Measurements from ENCODE around the gene SLK. TPM values are rescaled to one million over a fixed set of nuclear protein-coding genes. Genes with fewer than 3 reads are reported as not detected.

Gene SLK
- 57.3 and 71.9 TPM in 2 replicates for total RNA-seq (2022)
- Bru-seq, nascent RNA = percentile 93 among the genes with signal in this experiment
- BruChase-seq, experiment 1, labeled RNA remaining after a 6-hour chase = percentile 96 among the genes with signal in this experiment
- percentile 94 among the genes with signal in this experiment for BruChase-seq, experiment 2, labeled RNA remaining after a 2-hour chase
- long read RNA-seq, full-length matches to known transcripts = 180 of 210 reads
- long read RNA-seq, partial matches to known transcripts = 15 of 210 reads
- long read RNA-seq, other reads (novel, unspliced or antisense) = 15 of 210 reads

DNA sequence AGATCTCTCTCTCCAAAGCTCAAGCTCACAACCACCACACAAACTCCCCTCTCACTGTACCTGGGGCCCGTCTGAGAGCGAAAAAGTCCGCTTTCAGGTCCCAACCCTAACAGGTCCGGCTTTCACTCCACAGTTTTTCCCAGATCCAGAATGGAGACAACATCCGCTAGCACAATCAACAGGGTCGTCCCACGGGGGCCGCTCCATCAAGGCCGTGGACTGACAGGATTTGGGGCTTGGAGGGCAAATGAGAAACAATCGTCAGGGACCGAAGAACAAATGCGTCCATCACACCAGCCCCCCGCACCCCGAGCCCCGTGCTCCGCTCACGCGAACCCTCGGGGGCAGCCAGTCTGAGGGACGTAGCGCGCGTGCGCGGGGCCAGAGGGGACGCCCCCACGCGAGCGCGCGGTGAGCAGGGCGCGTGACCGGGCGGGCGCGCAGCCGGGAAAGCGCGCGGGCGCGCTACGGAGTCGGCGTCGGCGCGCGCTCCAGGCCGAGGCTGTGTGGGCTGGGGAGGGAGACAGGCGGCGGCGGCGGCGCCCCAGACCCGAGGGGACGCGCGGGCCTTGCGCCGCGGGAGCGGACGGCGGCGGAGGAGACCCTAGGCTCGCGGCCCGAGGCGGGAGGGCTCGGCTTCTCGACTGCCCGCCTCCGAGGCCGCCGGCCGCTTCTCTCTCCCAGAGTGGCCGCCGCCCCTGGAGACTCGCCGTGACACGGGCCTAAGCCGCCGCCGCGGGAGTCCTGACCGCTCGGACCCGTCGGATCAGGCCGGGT, at the start of gene SLK:
Gene SLK (plus strand): TSS at position 470 of the 777 bp plus-strand sequence. CDS start 606 bp downstream, outside the sequence.
- H3K9me3 Mint-ChIP-seq (ENCODE audit: unreplicated experiment) = no peaks in the 10 kb centered on the region
- no peaks in the 10 kb centered on the region for H3K4me1 Mint-ChIP-seq (ENCODE audit: insufficient read depth, unreplicated experiment)
- DNase-seq (ENCODE audit: unreplicated experiment) = peak; percentile 75
- H3K27me3 Mint-ChIP-seq (ENCODE audit: insufficient read depth, unreplicated experiment) = no peaks in the 10 kb centered on the region
- H3K36me3 Mint-ChIP-seq (ENCODE audit: insufficient read depth, unreplicated experiment) = peaks cover under 1% of the 10 kb centered on the region
- no TSS peak for BruUV-seq (replicated peaks)
- intact Hi-C loops (cut with micrococcal nuclease) = no loop called here
- peak within 1 kb of the TSS; percentile 89 for H3K4me3 Mint-ChIP-seq (ENCODE audit: unreplicated experiment)
- TF ChIP-seq CTCF (IDR thresholded peaks at IDR 0.05; ENCODE audit: unreplicated experiment) = no peak
- H3K27ac Mint-ChIP-seq (ENCODE audit: low read depth, unreplicated experiment) = peak within 1 kb of the TSS; percentile 96
- POLR2A ChIA-PET = interaction anchor here (0.6 to 7.5 kb wide), 26 partner anchors 9 to 305 kb away, joined by 3 to 158 read pairs (median 4); partner anchors contain the start of genes SFR1 and STN1
- CTCF ChIA-PET = interaction anchor here (1.3 to 1.6 kb wide), 3 partner anchors 77 to 184 kb away, joined by 4 to 5 read pairs (median 4); no protein-coding TSS in a partner anchor

DNA sequence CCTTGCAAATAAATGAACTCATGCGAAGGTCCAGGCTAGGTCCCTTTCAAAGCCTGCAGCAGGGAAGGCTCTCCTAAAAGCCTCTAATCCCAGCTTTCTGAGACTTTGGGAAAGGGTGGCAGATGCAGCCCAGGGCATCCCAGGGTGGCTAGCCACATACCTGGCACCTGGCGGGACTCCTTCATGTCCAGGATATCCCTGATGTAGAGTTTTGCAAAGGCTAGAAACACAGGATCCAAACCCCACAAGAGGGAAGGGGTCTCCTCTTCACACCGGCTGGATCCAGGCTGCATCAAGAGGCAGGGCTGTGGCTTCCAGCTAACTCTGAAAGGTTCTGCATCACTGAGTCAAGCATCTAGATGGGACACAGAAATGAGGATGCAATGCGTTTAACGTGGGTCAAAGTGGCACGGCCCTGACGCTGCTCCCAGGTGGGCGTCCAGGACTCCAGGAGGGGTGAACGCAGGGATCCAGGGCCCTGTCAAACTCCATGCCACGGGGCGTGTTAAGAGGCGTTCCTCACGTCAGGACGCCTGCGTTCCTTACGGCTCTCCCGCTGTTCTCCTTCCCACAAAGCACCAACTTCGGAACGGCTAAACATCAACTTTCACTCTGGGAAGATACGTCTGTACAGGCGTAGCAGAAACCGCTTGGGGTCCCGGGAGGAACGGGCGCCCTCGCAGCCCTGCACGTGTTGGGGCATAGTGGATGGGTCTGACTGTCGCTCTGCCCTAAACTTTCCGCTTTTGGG, 49.5 kb upstream of the SLK start:
- ChIA-PET CTCF (interaction anchor here (0.7 to 2.5 kb wide), 5 partner anchors 17 to 205 kb away, joined by 3 to 13 read pairs (median 8); no protein-coding TSS in a partner anchor), POLR2A (interaction anchor here (0.6 to 6.5 kb wide), 23 partner anchors 9 to 204 kb away, joined by 3 to 158 read pairs (median 6); partner anchors contain the start of genes SFR1 and SLK)
- TF ChIP-seq CTCF (IDR thresholded peaks at IDR 0.05; ENCODE audit: unreplicated experiment) = no peak
- Mint-ChIP-seq H3K27ac (ENCODE audit: low read depth, unreplicated experiment) (peak overlapping the region; percentile 71), H3K9me3 (ENCODE audit: unreplicated experiment) (no peaks in the 10 kb centered on the region), H3K4me1 (ENCODE audit: insufficient read depth, unreplicated experiment) (no peaks in the 10 kb centered on the region), H3K27me3 (ENCODE audit: insufficient read depth, unreplicated experiment) (no peaks in the 10 kb centered on the region), H3K36me3 (ENCODE audit: insufficient read depth, unreplicated experiment) (peaks cover 12% of the 10 kb centered on the region), H3K4me3 (ENCODE audit: unreplicated experiment) (peak overlapping the region; percentile 89)
- DNase-seq (ENCODE audit: unreplicated experiment) = peak; percentile 67
- no TSS peak for BruUV-seq (replicated peaks)
- intact Hi-C loops (cut with micrococcal nuclease) = loop anchor here (1.0 to 2.0 kb wide), 2 partner anchors 29 to 51 kb away; no protein-coding TSS in a partner anchor

DNA sequence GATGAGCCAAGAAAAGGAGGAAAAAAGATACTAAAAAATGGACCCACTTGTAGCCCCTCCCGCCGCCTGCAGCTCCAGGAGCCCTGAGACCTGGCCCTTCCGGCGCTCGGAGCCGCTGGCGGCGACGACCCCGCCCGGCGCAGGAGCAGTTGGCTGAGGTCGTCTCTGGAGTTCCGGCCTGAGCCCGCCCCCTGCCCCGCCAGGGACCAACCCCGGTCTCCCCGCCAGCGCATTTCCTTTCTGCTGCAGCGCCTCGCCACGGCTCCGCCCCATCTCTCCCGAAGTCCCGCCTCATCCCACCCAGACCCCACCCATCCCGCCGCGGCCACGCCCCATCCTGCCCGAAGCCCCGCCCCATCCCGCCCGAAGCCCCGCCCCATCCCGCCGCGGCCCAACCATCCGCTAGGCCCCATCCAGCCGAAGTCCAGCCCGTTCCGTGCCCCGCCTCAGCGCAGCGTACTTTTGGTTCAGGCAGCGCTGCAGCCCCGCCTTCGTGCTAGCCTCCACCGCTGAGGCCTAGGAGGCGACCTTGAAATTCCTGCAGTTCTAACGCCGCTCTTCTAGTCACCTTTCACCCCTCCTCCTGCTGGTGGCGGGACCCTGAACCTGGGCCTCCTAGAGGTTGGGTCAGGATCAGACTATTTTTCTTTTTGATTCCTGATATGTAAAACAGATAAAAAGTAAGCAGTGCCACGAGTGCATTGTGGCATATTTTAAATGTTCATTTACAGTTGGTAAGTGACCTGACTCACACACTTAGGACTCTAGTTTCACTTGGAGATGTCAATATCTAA, 48.7 kb upstream of the SLK start, which contains the start of gene STN1:
Gene STN1 (minus strand): TSS at position 132 of the 794 bp plus-strand sequence. CDS start 590 bp downstream, outside the sequence.
- BruUV-seq (replicated peaks) = no TSS peak
- H3K4me1 Mint-ChIP-seq (ENCODE audit: insufficient read depth, unreplicated experiment) = no peaks in the 10 kb centered on the region
- intact Hi-C loops (cut with micrococcal nuclease) = loop anchor here (1.0 kb wide), 1 partner anchor 30 kb away; no protein-coding TSS in a partner anchor

More for the DNA sequence above, 48.7 kb upstream of the SLK start, which contains the start of gene STN1:
- POLR2A ChIA-PET = interaction anchor here (0.6 to 6.5 kb wide), 18 partner anchors 10 to 99 kb away, joined by 3 to 158 read pairs (median 10); partner anchors contain the start of gene SLK
- TF ChIP-seq CTCF (IDR thresholded peaks at IDR 0.05; ENCODE audit: unreplicated experiment) = no peak
- Mint-ChIP-seq H3K9me3 (ENCODE audit: unreplicated experiment) (no peaks in the 10 kb centered on the region), H3K4me3 (ENCODE audit: unreplicated experiment) (peak within 1 kb of the TSS; percentile 89), H3K27ac (ENCODE audit: low read depth, unreplicated experiment) (peak within 1 kb of the TSS; percentile 71), H3K36me3 (ENCODE audit: insufficient read depth, unreplicated experiment) (peaks cover 12% of the 10 kb centered on the region), H3K27me3 (ENCODE audit: insufficient read depth, unreplicated experiment) (no peaks in the 10 kb centered on the region)
- CTCF ChIA-PET = interaction anchor here (1.0 to 2.5 kb wide), 2 partner anchors 18 to 30 kb away, joined by 3 to 13 read pairs; no protein-coding TSS in a partner anchor
- peak; percentile 94 for DNase-seq (ENCODE audit: unreplicated experiment)

All from MCF 10A (cell line).